ENCODE results near the gene HOXA4.

The HOXA4 gene

DNA sequence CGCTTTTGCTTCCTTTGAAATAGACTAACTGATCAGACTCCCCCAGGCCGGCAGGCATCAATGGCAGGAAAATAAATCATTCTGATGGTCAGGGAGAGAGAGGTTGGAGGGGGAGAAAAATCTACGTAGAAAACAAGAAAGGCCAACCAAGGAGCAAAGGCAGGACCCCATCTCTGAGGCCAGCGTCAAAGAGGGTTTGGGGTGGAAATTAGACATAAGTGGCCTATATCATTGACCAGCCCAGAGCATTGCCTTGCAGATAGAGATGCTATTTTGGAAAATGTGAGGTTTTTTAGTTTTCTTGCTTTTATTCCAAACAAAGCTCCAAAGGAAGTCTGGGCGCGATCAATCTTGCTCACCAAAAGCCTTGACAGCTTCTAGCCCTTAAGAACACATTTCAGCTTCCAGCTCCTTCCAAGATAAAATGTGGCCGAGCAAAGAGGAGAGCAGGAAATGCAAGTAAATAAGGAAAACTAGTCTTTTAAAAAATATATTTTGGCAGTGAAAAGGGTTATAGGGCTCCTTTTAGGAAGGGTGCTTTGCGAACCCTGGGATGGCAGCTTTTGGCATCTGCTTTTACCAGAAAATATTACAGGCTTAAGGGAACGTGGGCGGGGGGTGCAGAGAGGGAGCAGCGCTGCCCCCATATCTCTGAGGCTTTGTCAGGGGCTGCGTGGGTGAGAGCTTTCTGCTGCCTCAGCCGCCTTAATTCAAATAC, 26.1 kb downstream of the HOXA4 start:
- DNase-seq (ENCODE audit: low spot score): no peak

GRCh38 chr7:27103489-27104226, 26.9 kb downstream of the HOXA4 start:
- DNase-seq (ENCODE audit: low spot score): no peak

GRCh38 chr7:27102581-27103442, 27.7 kb downstream of the HOXA4 start, which contains the start of gene HOXA2:
Gene HOXA2 (minus strand): TSS chr7:27102683. CDS start chr7:27102500, 183 bp downstream.
- DNase-seq (ENCODE audit: low spot score): no peak

- DNase-seq (ENCODE audit: low spot score): no peak
Observed at GRCh38 chr7:27101957-27102580, 28.5 kb downstream of the HOXA4 start.

DNA sequence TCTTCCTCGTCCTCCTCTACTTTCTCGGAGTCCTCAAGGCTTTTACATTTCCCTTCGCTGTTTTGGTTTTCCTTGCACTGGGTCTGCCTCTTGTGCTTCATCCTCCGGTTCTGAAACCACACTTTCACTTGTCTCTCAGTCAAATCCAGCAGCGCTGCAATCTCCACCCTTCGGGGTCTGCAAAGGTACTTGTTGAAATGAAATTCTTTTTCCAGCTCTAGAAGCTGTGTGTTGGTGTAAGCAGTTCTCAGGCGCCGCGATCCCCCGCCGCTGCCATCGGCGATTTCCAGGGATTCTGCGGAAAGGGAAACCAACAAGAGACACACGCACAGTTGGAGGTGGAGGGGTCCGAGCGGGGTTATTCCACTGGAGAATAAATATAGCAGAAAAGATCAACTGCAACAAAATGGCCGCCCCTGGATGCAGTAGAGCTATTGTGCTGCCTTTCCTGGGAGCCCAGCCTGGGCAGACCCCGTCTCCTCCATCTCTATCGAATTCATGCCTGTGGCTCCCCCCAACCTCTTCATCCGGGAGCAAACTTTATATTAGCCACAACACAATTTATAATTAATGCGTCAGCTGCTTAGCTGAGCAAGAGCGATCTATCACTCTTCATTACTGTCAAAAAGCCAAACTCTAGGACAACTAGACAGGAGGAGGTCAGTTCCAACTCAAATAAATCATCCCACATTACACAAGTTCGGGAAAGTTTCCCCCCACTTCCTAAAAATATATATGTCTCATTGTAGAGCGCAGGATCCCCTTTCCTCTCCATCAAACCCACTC, 29.2 kb downstream of the HOXA4 start:
- no peak for DNase-seq (ENCODE audit: low spot score)

GRCh38 chr7:27100694-27101170, 29.8 kb downstream of the HOXA4 start:
- no peak for DNase-seq (ENCODE audit: low spot score)

DNA sequence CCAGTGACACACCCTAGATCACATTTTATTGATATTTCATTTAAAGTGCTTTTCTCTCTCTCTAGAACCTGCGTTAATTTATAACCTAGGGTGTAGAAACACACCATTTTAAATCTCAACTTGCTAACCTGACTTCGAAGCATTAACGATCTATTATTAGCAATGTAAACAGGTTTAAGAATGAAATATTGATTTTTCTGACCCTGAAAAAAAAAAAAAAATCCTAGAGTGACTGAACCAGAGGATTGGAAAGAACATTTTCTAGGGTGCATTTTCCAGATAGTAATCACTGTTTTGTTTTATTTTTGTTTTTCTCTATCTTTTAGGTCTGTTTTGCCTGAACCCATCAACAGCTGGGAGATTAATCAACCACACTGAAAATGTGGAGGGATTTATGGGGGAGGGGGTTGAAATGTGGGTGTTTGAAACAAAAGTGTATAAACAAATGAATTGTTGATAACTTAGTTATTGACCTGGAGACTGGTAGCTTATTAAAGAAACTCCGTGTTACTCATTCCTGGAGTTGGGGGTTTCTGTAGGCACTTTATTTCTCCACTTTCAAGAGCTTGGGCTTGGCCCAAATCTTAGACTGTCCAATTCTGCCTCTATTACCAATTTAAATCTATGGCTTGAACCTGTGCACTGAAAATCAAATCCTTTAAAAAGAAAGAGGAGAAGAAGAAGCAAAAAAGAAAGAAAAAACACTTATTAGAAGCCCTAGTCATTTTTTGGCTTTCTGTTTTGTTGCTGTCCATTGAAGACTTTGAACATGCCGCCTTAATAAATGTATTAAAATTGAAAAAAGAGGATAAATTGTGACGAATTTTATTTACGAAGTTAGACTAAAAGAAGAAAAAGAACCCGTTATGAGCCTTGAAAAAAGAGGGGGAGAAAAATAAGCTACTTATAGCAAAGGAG, 30.8 kb downstream of the HOXA4 start:
- DNase-seq (ENCODE audit: low spot score): no peak

DNA sequence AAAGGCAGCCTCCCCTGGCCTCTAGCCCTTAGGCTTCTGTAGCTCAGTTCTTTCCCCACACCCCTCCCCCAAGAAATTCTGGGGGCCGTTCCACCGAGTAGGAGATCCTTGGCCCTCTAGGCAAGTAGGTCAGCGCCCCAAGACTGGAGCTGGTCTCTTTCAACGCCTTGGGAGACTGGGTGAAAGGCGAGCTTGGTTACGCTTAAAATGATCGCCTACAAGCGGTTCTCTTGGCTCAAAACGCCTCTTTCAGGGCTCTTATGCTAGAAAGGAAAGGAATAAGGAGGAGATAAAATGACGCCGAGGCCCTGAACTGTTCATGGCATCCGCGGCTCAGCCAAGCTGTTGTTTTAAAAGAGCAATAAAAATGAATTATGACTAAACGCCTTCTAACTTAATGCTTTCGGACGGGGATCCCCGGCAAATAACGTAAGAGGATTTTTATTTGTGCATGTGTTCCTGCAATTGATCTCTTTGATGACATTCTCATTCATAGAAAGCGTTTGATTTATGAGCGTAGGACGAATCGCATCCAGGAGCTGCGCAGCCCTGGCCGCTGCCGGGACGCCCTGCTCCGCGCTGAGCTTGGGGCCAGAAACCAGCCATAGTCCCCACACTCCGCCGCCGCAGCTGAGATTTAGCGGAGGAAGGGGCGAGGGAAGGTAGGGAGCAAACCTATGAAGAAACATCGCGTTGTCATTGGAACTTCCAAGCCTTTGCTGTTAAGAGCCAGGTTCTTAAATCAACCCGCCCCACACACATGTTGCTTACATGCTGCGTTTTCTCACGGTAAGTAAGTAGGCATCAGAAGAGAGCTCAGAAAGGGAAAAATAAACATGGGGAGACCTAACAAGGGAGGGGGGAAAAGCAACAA, 31.7 kb downstream of the HOXA4 start:
- no peak for DNase-seq (ENCODE audit: low spot score)

GRCh38 chr7:27097686-27098577, 32.6 kb downstream of the HOXA4 start:
- DNase-seq (ENCODE audit: low spot score): no peak

GRCh38 chr7:27096768-27097514, 33.6 kb downstream of the HOXA4 start:
- DNase-seq (ENCODE audit: low spot score): no peak

- no peak for DNase-seq (ENCODE audit: low spot score)
Observed at GRCh38 chr7:27095897-27096767, 34.4 kb downstream of the HOXA4 start, which contains the start of gene HOXA1. Gene HOXA1 (minus strand): TSS chr7:27096000. CDS start chr7:27095912, 88 bp downstream.

DNA sequence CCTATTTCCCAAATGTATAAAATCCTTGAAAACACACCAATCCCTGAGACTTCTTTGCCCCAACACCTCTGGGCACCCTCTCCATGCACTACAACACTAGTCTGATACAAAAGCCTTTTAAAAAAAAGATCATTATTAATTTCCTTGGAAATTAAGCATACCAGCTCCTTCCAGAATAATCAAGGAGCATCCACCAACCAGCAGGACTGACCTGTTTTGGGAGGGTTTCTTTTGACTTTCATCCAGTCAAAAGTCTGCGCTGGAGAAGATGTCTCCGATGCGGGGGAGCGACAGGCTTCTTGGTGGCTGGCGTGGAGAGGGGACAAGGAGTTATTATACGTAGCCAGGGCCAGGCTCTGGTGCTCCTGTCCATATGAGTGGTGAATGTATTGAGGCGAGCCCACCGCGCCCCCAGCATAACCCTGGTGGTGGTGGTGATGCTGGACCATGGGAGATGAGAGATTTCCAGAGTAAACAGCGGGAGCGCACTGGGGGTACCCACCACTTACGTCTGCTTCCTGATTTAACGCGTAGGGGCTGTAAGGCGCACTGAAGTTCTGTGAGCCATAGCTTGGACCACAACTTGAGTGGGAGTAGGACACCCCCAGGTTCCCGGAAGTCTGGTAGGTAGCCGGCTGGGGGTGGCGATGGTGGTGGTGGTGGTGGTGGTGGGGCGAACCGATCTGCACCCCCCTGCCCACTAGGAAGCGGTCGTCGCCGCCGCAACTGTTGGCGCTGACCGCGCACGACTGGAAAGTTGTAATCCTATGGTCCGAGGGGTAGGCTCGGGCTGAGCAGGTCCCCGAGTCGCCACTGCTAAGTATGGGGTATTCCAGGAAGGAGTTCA, 35.3 kb downstream of the HOXA4 start:
- no peak for DNase-seq (ENCODE audit: low spot score)

DNA sequence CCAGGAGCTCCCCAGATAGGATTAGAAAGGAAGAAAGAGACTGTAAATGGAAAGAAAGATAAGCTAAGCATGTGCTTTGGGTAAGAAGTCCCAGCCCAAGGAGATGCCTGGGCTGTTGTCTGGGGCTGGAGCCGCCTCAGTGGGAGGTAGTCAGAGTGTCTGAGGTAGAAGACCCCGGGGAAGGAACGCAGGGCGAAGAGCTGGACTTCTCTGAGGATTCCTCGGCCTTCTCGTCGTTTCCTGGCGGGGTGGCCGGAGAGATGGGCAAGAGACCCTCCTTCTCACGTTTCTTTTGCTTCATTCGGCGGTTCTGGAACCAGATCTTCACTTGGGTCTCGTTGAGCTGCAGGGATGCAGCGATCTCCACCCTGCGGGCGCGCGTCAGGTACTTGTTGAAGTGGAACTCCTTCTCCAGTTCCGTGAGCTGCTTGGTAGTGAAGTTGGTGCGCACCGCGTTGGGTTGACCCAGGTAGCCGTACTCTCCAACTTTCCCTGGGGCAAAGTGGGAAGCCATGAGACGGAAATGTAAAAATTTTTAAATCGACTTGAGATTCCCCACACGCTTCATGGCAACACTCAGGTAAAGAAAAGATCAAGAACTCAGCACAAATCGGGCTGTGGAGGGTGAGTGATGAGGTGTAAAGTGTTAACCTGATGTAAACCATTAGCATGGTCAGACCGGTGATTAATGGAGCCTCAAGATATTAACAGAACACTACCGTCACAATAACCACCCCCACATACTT, 36.1 kb downstream of the HOXA4 start:
- no peak for DNase-seq (ENCODE audit: low spot score)

DNA sequence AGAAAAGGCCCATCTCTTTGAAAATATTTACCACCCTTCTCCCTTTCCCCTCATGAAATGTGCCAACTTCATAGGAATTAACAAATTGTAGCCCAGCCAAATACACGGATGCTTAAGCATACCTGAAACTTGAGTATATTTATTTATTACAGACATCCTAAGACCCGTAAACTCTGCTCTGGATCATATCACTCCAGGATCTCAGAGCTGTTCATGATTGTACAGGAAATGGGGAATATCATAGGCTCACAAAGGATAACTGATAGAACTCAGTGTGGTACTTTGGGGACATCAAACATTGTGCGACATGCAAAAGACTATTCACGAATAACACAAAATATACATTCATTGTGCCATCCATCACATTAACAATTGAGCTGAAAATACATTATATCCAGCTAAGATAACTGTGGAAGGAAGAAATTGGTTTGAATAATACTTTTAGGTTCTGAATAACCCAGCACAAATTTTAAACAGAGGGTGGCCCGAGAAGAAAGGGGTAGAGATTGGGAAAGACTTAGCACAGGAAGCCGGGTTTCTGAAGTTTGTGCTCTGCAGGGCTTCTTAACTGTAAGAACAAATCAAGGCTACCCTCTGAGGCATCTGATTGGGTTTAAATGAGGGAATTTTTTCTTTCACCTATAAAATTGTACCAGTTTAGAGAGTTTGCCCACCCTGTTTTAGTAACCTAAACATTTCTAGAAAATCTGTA, 37.2 kb downstream of the HOXA4 start:
- DNase-seq (ENCODE audit: low spot score): no peak
